Measurements from ENCODE around the gene SULT1A2.
"Not testable (repeated sequence)": the region's sequence is repeated elsewhere in the genome, so short reads cannot be mapped to it uniquely, and the experiment has no call there.

SULT1A2 gene

DNA sequence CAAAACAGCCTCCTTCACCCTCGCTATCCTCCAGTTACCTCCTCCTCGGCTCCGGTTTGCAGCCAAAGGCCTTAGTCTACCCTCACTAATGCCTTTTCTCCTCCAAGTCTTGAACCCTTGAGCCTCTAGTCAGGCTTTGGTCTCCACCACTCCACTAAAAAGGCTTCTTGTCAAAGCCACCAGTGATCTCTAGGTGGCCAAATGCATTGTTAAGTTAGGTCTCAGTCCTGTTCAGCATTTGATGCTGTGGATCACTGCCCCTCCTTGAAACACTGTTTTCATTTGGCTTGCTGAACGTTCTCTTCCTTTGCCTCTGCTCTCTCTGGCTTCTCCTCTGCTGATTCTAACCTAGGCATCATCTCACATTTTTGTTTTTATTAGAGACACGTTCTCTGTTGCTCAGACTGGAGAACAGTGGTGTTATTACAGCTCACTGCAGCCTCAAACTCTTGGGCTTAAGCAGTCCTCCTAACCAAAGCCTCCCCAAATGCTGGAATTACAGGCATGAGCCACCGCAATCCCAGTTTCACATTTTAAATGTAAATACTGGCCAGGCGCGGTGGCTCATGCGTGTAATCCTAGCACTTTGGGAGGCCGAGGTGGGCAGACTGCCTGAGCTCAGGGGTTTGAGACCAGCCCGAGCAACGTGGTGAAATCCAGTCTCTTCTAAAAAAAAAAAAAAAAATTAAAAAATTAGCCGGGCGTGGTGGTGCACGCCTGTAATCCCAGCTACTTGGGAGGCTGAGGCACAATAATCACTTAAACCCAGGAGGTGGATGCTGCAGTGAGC lies 42.0 kb downstream of the SULT1A2 start:
- no peak for DNase-seq

DNA sequence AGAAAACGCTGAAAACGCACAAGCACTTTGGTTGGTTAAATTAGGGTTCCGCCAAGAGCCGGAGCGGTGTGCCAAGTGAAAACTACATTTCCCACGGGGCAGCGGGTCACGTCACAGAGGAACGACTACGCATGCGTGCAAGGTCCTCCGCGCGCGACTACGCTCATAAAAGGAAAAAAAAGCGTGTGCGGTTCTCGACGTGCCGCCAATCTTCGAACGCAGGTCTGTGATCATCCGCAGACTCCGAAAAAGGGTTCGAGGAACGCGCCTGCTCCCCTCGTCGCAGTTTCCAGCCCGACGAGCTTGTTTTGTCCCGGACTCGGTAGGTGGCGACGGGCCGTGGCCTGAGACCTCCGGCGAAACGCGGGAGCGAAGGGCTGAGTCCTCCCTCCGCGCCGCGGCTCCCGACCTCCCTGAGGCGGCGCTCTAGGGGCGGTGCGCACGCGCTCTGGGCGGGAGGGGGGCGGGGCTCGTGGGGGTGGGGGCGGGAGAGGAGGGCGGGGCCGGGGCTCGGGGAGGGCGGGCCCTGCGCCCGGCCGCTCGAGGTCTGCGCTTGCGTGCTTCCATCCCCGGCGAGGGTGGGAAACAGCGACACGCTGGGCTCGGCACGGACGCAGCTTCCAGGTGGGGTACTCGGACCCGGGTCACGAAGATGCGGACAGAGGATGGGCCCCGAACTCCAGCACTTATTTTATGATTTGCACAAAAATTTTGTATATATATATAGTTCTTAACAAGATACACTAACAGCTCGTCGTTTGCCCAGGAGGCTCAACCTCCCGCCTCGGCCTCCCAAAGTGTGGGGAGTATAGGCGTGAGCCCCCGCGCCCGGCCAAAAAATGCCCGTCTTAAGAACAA lies 42.8 kb downstream of the SULT1A2 start, which contains the start of gene SGF29:
SGF29 (plus strand) TSS at position 145 of the 858 bp plus-strand sequence. CDS start 27,150 bp downstream, outside the sequence.
- DNase-seq = peak; percentile 97

DNA sequence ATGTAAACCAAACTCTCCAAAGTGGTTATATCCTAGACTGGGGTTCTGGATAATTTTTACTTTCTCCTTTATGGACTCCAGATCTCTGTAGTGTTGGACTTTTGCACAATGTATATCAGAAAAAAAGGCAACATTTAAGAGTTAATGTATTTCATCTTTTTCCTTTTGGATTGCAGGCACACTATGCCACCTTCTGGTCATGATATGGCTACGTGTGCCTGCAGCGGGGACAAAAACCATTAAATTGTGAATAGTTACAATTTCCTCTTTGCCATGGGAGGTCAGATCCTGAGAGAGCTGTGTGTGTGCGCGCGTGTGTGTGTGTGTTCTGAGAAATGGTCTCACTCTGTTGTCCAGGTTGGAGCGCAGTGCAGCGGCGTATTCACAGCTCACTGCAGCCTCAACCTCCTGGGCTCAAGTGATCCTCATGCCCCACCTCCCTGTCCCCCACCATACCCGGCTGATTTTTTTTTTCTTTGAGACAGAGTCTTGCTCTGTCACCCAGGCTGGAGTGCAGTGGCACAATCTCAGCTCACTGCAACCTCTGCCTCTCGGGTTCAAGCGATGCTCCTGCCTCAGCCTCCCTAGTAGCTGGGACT lies 47.5 kb downstream of the SULT1A2 start:
- no peak for DNase-seq

DNA sequence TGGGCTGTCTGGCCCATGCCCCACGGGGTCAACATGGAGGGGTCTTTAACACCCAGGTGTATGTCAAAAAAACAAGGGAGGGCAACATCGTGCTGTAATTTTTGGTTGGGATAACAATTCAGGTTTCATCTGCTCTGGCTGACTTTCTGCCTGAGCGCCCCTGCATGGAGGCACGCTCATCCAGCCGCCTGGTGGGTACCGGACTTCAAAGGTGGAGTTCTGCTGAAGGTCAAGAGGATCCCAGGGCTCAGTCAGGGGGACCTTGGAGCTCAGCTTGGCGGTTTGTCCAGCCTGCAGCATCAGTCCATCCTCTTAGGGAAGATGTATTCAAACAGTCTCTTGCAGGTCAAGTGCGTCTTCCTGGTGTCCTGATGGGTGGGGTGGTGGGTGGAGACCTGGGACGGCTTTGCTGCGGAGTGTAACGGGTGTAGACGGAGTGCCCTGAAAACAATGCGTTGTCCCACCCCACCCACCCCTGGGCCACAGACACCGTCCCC lies 48.5 kb downstream of the SULT1A2 start:
- DNase-seq = no peak

DNA sequence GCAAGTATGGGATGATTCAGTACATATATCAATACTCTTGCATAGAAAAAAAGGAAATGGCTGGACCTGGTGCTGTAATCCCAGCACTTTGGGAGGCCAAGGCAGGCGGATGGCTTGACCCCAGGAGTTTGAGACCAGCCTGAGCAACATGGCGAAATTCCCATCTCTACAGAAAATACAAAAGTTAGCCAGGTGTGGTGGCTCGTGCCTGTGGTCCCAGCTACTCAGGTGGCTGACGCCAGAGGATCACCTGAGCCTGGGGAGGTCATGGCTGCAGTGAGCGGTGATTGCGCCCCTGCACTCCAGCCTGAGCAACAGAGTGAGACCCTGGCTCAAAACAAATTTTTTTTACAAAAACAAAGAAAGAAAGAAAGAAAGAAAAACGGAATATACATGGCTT lies 50.2 kb downstream of the SULT1A2 start:
- no peak for DNase-seq

DNA sequence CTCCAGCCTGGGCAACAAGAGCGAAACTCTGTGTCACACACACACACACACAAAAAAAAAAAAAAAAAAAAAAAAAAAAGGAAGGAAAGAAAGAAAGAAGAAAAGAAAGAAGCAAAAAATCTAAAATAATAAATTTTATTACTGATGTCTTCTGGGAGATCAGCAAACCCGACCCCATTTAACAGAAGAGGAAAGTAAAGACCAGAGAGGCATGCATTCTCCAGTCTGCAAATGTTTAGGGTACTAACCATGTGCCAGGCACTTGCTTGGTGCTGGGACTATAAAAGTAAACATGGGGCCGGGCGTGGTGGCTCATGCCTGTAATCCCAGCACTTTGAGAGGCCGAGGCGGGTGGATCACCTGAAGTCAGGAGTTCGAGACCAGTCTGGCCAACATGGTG lies 50.9 kb downstream of the SULT1A2 start:
- DNase-seq = not testable (repeated sequence)

DNA sequence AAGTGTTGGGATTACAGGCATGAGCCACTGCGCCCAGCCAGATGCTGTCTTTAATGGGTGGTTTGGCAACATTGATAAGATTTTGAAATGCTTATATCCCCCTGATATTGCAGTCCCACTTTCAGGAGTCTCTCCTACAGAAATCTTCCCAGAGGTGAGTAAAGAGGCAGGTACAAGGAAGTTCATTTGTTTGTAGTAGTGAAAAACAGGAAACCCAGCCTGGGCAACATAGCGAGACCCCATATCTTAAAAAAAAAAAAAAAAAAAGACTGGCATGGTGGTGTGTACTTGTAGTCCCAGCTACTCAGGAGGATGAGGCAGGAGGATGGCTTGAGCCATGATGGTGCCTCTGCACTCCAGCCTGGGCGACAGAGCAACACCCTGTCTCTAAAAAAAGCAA lies 51.9 kb downstream of the SULT1A2 start:
- DNase-seq = no peak

DNA sequence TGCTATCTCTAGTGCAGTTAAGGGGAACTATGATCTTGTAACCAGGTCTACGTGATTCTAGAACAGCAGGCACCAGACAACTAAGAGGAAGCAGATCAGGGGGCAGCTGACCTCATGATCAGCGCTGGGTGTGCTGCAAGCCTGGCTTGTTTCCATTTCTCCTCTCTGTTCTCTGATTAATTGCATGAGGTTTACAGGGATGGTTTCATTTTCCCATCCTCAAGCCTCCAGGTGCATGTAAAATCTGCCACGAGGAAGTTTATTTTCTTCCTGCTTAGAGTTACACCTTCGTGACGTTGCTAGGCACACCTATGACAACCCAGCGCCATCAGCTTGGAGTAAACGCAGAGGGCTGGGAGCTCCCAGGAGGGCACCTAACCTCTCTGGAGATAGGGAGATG lies 53.8 kb downstream of the SULT1A2 start:
- no peak for DNase-seq

DNA sequence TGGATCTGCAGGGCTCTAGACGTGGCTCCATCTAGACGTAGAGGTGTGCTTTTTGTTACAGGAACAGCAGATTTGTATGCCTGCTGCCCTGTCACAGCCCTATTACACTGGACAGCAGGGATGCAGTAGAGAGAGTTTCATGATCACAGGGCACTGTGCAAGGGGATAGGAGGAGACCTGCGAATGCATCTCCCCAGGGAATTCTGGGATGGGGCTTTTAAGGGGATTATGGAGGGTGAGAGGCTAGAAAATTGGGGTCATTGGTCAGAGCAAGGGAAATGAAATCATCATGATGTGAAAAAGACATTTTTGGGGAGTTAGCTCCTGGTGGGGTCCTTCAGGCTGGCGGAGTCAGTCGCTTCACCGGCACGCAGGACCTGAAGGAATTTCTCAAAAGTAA lies 54.2 kb downstream of the SULT1A2 start:
- DNase-seq = no peak

All from activated CD8-positive, alpha-beta memory T cell treated with anti-CD3 and anti-CD28 coated beads for 24 hours (primary cell).